Fibroblast of lung (primary cell): ENCODE data around the gene TMTC2. TPM values are rescaled to one million over a fixed set of nuclear protein-coding genes. Genes with fewer than 3 reads are reported as not detected.

ENCODE experiments used
- DNase-seq, 2 donors: peaks; one replicate each; pipeline versions ENCODE4 v3.0.0 to v3.0.0-alpha.2; 2010; ENCODE audit warnings: low read depth in 2 of 2
- H2AFZ ChIP-seq: 2 replicates; pipeline ENCODE4 v1.5.1; 2012; ENCODE audit warnings: low read length, control low read depth, inconsistent platforms
- H3K27ac ChIP-seq: 2 replicates; pipeline ENCODE4 v1.5.1; 2011; ENCODE audit warnings: low read length, control low read depth; ENCODE audit not compliant: insufficient read depth
- H3K27me3 ChIP-seq: 2 replicates; pipeline ENCODE4 v1.5.1; 2011; ENCODE audit warnings: mild to moderate bottlenecking, low read length; ENCODE audit not compliant: control insufficient read depth, insufficient read depth
- H3K36me3 ChIP-seq: 2 replicates; pipeline ENCODE4 v1.5.1; 2011; ENCODE audit warnings: low read length; ENCODE audit not compliant: control insufficient read depth, insufficient read depth
- H3K4me1 ChIP-seq: 2 replicates; pipeline ENCODE4 v1.5.1; 2011; ENCODE audit warnings: low read length; ENCODE audit not compliant: control insufficient read depth, insufficient read depth; ENCODE audit errors: extremely low read depth
- H3K4me2 ChIP-seq: 2 replicates; pipeline ENCODE4 v1.5.1; 2011; ENCODE audit warnings: low read length, control low read depth; ENCODE audit not compliant: insufficient read depth; ENCODE audit errors: extremely low read depth
- H3K4me3 ChIP-seq, 4 experiments: fragments of 200-600 bp in 1 of 4; sonication (generic) in 1 of 4; replicated peaks in 1 of 4; 2 replicates each; pipeline ENCODE4 v1.5.1; 2011 to 2016; ENCODE audit warnings: low read length in 4 of 4, low read depth in 3 of 4, mild to moderate bottlenecking in 3 of 4, control low read depth in 2 of 4, inconsistent platforms in 1 of 4, mixed read lengths in 1 of 4; ENCODE audit not compliant: insufficient read depth in 1 of 4; ENCODE audit errors: control extremely low read depth in 1 of 4
- H3K79me2 ChIP-seq: 2 replicates; pipeline ENCODE4 v1.5.1; 2012; ENCODE audit warnings: mild to moderate bottlenecking, low read length, inconsistent platforms; ENCODE audit not compliant: control insufficient read depth, insufficient read depth
- H3K9ac ChIP-seq: 2 replicates; pipeline ENCODE4 v1.5.1; 2011; ENCODE audit warnings: mild to moderate bottlenecking, low read length, control low read depth; ENCODE audit not compliant: insufficient read depth
- H3K9me3 ChIP-seq: 2 replicates; pipeline ENCODE4 v1.5.1; 2012; ENCODE audit warnings: low read depth, low read length; ENCODE audit not compliant: control insufficient read depth, insufficient read depth
- H4K20me1 ChIP-seq: 2 replicates; pipeline ENCODE4 v1.5.1; 2011; ENCODE audit warnings: low read length; ENCODE audit not compliant: control insufficient read depth, insufficient read depth; ENCODE audit errors: extremely low read depth
- EZH2 ChIP-seq: IDR thresholded peaks from 2 replicates; pipeline ENCODE4 v1.5.1; 2012; ENCODE audit warnings: low read length, control low read depth, mild to moderate bottlenecking; ENCODE audit errors: missing control alignments
- polyA plus RNA-seq, 2 donors: library from polyadenylated mRNA; depleted of rRNA in 1 of 2; stranded (reverse) in 1 of 2; unstranded in 1 of 2; fragments of >200 nt; gene quantifications; 2 replicates each; pipeline ENCODE4 v1.2.1, GENCODE V29; 2011 to 2012; ENCODE audit warnings: missing spikeins in 1 of 2
- total RNA-seq: library from RNA; depleted of rRNA; stranded (reverse); fragments of >200 nt; gene quantifications from 2 replicates; pipeline ENCODE4 v1.2.1, GENCODE V29; 2014
- TF ChIP-seq, protein P1 (sequence below), 2 donors: IDR thresholded peaks in 1 of 2; conservative IDR thresholded peaks in 1 of 2; 1 replicate in 1 of 2; 2 replicates in 1 of 2; pipeline ENCODE4 v1.5.1; 2011 to 2012; ENCODE audit warnings: low read length in 2 of 2, control low read depth in 1 of 2, inconsistent platforms in 1 of 2, low read depth in 1 of 2, mild to moderate bottlenecking in 1 of 2

TMTC2 gene
- total and polyA plus RNA-seq, 2 donors (not counting 1 experiment from before 2014, with no cell fraction given) = 3.5 to 9.7 TPM

GRCh38 chr12:82655751-82656150, 31.0 kb upstream of the TMTC2 start:
- no peaks in the 10 kb centered on the region for H3K36me3 ChIP-seq

GRCh38 chr12:82659343-82660207, 27.1 kb upstream of the TMTC2 start:
- Histone ChIP-seq H3K36me3 (no peaks in the 10 kb centered on the region), H3K9me3 (no peaks in the 10 kb centered on the region)

More at GRCh38 chr12:82655751-82656150, 31.0 kb upstream of the TMTC2 start:
- no peak overlapping the region for H3K4me2 ChIP-seq
- H3K27ac ChIP-seq = no peak overlapping the region
- TF ChIP-seq, protein P1, sequence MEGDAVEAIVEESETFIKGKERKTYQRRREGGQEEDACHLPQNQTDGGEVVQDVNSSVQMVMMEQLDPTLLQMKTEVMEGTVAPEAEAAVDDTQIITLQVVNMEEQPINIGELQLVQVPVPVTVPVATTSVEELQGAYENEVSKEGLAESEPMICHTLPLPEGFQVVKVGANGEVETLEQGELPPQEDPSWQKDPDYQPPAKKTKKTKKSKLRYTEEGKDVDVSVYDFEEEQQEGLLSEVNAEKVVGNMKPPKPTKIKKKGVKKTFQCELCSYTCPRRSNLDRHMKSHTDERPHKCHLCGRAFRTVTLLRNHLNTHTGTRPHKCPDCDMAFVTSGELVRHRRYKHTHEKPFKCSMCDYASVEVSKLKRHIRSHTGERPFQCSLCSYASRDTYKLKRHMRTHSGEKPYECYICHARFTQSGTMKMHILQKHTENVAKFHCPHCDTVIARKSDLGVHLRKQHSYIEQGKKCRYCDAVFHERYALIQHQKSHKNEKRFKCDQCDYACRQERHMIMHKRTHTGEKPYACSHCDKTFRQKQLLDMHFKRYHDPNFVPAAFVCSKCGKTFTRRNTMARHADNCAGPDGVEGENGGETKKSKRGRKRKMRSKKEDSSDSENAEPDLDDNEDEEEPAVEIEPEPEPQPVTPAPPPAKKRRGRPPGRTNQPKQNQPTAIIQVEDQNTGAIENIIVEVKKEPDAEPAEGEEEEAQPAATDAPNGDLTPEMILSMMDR (conservative IDR thresholded peaks at IDR 0.05 in 1 of 2, IDR thresholded peaks at IDR 0.05 in 1 of 2; ENCODE audit: low read depth in 1 of 2, low read length in 2 of 2) = no peak
- TF ChIP-seq EZH2 = no peak
- H4K20me1 ChIP-seq = no peaks in the 10 kb centered on the region
- H3K4me3 ChIP-seq = no peak overlapping the region
- no peaks in the 10 kb centered on the region for H3K4me1 ChIP-seq
- H3K9ac ChIP-seq = no peak overlapping the region
- no peaks in the 10 kb centered on the region for H3K9me3 ChIP-seq
- no peak for DNase-seq
- H3K79me2 ChIP-seq = no peaks in the 10 kb centered on the region
- no peak overlapping the region for H2AFZ ChIP-seq
- no peaks in the 10 kb centered on the region for H3K27me3 ChIP-seq

More at GRCh38 chr12:82659343-82660207, 27.1 kb upstream of the TMTC2 start:
- no peak overlapping the region for H2AFZ ChIP-seq
- H3K9ac ChIP-seq = no peak overlapping the region
- no peak overlapping the region for H3K4me2 ChIP-seq
- no peak overlapping the region for H3K4me3 ChIP-seq
- TF ChIP-seq, protein P1 (conservative IDR thresholded peaks at IDR 0.05 in 1 of 2, IDR thresholded peaks at IDR 0.05 in 1 of 2; ENCODE audit: low read depth in 1 of 2, low read length in 2 of 2) = no peak
- TF ChIP-seq EZH2 = no peak
- no peaks in the 10 kb centered on the region for H3K4me1 ChIP-seq
- H3K79me2 ChIP-seq = no peaks in the 10 kb centered on the region
- no peak for DNase-seq
- no peaks in the 10 kb centered on the region for H4K20me1 ChIP-seq
- H3K27me3 ChIP-seq = no peaks in the 10 kb centered on the region
- no peak overlapping the region for H3K27ac ChIP-seq
